ENCODE measurements around the gene DLG2.

The DLG2 gene

DNA sequence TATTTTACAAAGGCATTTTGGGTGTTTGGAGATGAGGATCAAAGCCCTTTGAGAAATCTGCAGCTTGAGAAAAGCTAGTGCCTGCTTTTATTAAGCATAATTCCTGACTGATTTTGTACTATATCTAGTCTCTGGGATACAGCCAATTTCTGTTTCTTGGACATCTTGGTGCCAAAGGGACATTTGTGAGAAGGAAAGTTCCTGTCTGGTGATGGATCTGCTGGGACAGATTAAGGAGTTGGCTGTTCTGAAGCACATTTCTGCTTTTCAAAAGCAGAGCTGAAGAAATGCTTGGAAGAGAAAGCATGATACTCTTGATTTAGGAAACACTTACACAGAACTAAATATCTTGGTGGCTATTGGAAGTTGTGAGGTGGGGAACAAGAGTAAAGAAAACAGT lies 2086.4 kb downstream of the DLG2 start:
- DNase-seq (ENCODE audit: low spot score in 2 of 2): no peak
- Mint-ChIP-seq H3K36me3 (no peaks in the 10 kb centered on the region), H3K4me3 (no peak overlapping the region), H3K4me1 (no peaks in the 10 kb centered on the region), H3K27me3 (peaks cover 9% of the 10 kb centered on the region), H3K9me3 (no peaks in the 10 kb centered on the region), H3K27ac (no peak overlapping the region)
- ATAC-seq (ENCODE audit: low read depth): no peak

GRCh38 chr11:83540112-83540675 lies 2086.9 kb downstream of the DLG2 start:
- Mint-ChIP-seq H3K9me3 (no peaks in the 10 kb centered on the region), H3K27me3 (peaks cover 9% of the 10 kb centered on the region), H3K27ac (no peak overlapping the region), H3K36me3 (no peaks in the 10 kb centered on the region), H3K4me3 (no peak overlapping the region), H3K4me1 (no peaks in the 10 kb centered on the region)
- DNase-seq (ENCODE audit: low spot score in 2 of 2) (no peak), ATAC-seq (ENCODE audit: low read depth) (no peak)

- H3K4me3 Mint-ChIP-seq: no peak overlapping the region
- ATAC-seq (ENCODE audit: low read depth): no peak
- H3K27me3 Mint-ChIP-seq: peaks cover 11% of the 10 kb centered on the region
- no peak overlapping the region for H3K27ac Mint-ChIP-seq
- H3K36me3 Mint-ChIP-seq: no peaks in the 10 kb centered on the region
- H3K9me3 Mint-ChIP-seq: no peaks in the 10 kb centered on the region
- DNase-seq (ENCODE audit: low spot score in 2 of 2): no peak
- no peaks in the 10 kb centered on the region for H3K4me1 Mint-ChIP-seq
Observed at GRCh38 chr11:83538286-83538685, 2088.9 kb downstream of the DLG2 start.

GRCh38 chr11:83537131-83537610 lies 2090.0 kb downstream of the DLG2 start:
- Mint-ChIP-seq H3K9me3 (no peaks in the 10 kb centered on the region), H3K36me3 (no peaks in the 10 kb centered on the region), H3K4me1 (no peaks in the 10 kb centered on the region), H3K4me3 (no peak overlapping the region), H3K27ac (no peak overlapping the region), H3K27me3 (peaks cover 11% of the 10 kb centered on the region)
- DNase-seq (ENCODE audit: low spot score in 2 of 2) (no peak), ATAC-seq (ENCODE audit: low read depth) (no peak)

DNA sequence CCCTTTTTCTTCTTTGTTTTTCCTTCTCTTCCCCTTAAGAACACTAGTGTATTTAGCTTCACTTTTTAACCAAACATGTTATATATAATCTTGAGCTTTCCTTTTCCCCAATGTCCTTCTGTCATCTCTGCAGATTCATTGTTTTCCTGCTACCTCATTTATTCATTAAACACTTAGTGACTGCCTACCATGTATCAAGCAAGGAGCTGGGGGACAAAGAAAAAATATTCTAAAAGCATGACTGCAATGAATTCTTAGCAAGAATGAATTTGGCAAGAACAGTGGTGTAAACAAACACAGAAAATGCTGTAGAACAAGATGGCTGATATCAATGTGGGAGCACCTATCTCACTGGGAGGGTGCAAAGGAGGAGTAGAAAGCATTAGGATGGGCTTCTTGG lies 2094.0 kb downstream of the DLG2 start:
- Mint-ChIP-seq H3K36me3 (no peaks in the 10 kb centered on the region), H3K27ac (no peak overlapping the region), H3K9me3 (peaks cover 1% of the 10 kb centered on the region), H3K4me3 (no peak overlapping the region), H3K4me1 (no peaks in the 10 kb centered on the region), H3K27me3 (peaks cover 8% of the 10 kb centered on the region)
- ATAC-seq (ENCODE audit: low read depth) (no peak), DNase-seq (ENCODE audit: low spot score in 2 of 2) (no peak)

DNA sequence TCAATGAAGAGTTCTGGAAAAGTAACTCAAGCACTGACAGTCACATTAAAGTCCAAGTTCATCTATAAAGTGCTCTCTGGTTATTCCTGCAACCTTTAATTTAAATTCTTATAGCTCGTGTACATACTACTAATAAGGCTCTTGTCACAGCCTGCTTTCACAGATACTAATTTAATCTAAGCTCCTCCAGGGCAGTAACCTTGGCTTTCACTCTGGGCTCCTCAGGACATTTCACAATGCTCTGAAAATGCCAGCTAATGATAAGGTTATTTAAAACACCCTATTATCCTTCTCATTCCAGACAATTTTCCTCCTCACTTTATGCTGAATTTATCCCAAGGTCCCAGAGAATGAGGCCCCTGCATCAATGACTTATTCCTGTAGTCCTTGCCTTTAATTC lies 2098.3 kb downstream of the DLG2 start:
- no peaks in the 10 kb centered on the region for H3K36me3 Mint-ChIP-seq
- no peaks in the 10 kb centered on the region for H3K4me1 Mint-ChIP-seq
- peaks cover 8% of the 10 kb centered on the region for H3K27me3 Mint-ChIP-seq
- H3K4me3 Mint-ChIP-seq: no peak overlapping the region
- no peak for ATAC-seq (ENCODE audit: low read depth)
- peaks cover 1% of the 10 kb centered on the region for H3K9me3 Mint-ChIP-seq
- DNase-seq (ENCODE audit: low spot score in 2 of 2): no peak
- no peak overlapping the region for H3K27ac Mint-ChIP-seq

DNA sequence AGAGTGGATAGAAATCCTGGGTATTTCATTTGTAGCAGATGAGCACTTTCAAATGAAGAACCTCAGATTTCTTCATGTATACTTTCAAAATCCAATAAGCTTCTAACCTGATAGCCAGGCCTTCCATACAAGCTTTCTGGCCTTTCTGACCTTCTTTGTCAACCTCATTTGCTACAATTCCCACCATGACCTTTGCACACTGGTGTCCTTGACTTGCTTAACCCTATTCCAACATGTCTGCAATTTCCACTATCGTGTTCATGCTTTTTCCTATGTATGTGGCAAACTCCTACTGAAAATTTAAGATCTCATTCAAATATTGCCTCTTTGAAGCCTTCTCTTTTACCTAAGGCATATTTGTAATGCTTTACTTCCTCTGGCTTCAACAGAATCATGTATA lies 2098.9 kb downstream of the DLG2 start:
- no peak for DNase-seq (ENCODE audit: low spot score in 2 of 2)
- Mint-ChIP-seq H3K4me3 (no peak overlapping the region), H3K27ac (no peak overlapping the region), H3K27me3 (peaks cover 6% of the 10 kb centered on the region), H3K36me3 (no peaks in the 10 kb centered on the region), H3K9me3 (peaks cover 1% of the 10 kb centered on the region), H3K4me1 (no peaks in the 10 kb centered on the region)
- ATAC-seq (ENCODE audit: low read depth): no peak

GRCh38 chr11:83523676-83524075 lies 2103.5 kb downstream of the DLG2 start:
- Mint-ChIP-seq H3K36me3 (no peaks in the 10 kb centered on the region), H3K4me3 (no peak overlapping the region), H3K4me1 (peaks cover 3% of the 10 kb centered on the region), H3K27me3 (peaks cover 10% of the 10 kb centered on the region), H3K27ac (no peak overlapping the region), H3K9me3 (no peaks in the 10 kb centered on the region)
- ATAC-seq (ENCODE audit: low read depth): no peak
- no peak for DNase-seq (ENCODE audit: low spot score in 2 of 2)

- Mint-ChIP-seq H3K4me1 (peaks cover 3% of the 10 kb centered on the region), H3K9me3 (no peaks in the 10 kb centered on the region), H3K27me3 (peaks cover 7% of the 10 kb centered on the region), H3K27ac (no peak overlapping the region), H3K4me3 (no peak overlapping the region), H3K36me3 (no peaks in the 10 kb centered on the region)
- no peak for ATAC-seq (ENCODE audit: low read depth)
- no peak for DNase-seq (ENCODE audit: low spot score in 2 of 2)
Observed at GRCh38 chr11:83522911-83523310, 2104.2 kb downstream of the DLG2 start.

- H3K27ac Mint-ChIP-seq: no peak overlapping the region
- no peak overlapping the region for H3K4me3 Mint-ChIP-seq
- H3K9me3 Mint-ChIP-seq: peaks cover 2% of the 10 kb centered on the region
- peaks cover 2% of the 10 kb centered on the region for H3K36me3 Mint-ChIP-seq
- no peak for DNase-seq (ENCODE audit: low spot score in 2 of 2)
- peaks cover 8% of the 10 kb centered on the region for H3K27me3 Mint-ChIP-seq
- ATAC-seq (ENCODE audit: low read depth): no peak
- peaks cover 3% of the 10 kb centered on the region for H3K4me1 Mint-ChIP-seq
Observed at GRCh38 chr11:83521647-83522596, 2105.2 kb downstream of the DLG2 start.

DNA sequence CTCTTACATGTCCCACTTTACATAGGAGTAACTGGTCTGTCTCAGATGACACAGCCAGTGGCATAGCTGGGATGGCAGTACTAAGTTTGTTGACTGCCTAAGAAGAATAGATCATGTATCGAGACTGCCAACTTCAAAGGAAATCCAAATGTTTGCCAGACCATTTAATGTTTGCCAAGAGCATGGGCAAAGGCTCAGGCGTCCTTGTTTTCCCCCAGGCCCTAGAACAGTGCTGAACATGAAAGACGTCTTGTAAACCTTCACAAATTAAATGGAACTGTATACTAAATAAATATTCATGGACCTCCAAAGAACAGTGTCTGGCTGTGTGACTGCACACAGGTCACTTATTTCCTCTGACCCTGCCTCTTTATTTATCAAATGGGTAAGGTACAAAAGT lies 2106.3 kb downstream of the DLG2 start:
- Mint-ChIP-seq H3K27me3 (peaks cover 8% of the 10 kb centered on the region), H3K4me3 (no peak overlapping the region), H3K27ac (no peak overlapping the region), H3K9me3 (peaks cover 2% of the 10 kb centered on the region), H3K4me1 (peaks cover 3% of the 10 kb centered on the region), H3K36me3 (peaks cover 2% of the 10 kb centered on the region)
- DNase-seq (ENCODE audit: low spot score in 2 of 2) (no peak), ATAC-seq (ENCODE audit: low read depth) (no peak)

DNA sequence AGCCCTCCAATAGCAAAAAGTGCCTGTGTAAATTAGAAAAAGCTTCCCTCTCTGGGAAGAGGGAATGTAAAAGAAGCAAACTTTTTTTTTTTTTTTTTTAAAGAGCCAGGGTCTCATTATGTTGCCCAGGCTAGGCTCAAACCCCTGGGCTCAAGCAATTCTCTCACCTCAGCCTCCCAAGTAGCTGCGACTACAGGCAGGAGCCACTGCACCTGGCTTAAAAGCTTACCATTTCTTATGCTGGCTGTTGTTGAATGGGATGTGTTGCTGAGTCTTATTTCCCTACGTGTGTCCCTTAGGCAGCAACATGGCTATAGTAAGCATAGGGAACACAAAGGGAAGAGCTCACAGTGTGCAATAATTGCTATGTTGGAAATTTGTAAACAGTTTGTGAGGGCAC lies 2115.5 kb downstream of the DLG2 start:
- Mint-ChIP-seq H3K4me3 (no peak overlapping the region), H3K36me3 (no peaks in the 10 kb centered on the region), H3K27ac (no peak overlapping the region), H3K4me1 (no peaks in the 10 kb centered on the region), H3K9me3 (no peaks in the 10 kb centered on the region), H3K27me3 (peaks cover 4% of the 10 kb centered on the region)
- ATAC-seq (ENCODE audit: low read depth): no peak
- DNase-seq (ENCODE audit: low spot score in 2 of 2): no peak

- H3K36me3 Mint-ChIP-seq: no peaks in the 10 kb centered on the region
- no peak for DNase-seq (ENCODE audit: low spot score in 2 of 2)
- ATAC-seq (ENCODE audit: low read depth): no peak
- no peak overlapping the region for H3K4me3 Mint-ChIP-seq
- H3K27me3 Mint-ChIP-seq: peaks cover 4% of the 10 kb centered on the region
- no peaks in the 10 kb centered on the region for H3K9me3 Mint-ChIP-seq
- no peaks in the 10 kb centered on the region for H3K4me1 Mint-ChIP-seq
- H3K27ac Mint-ChIP-seq: no peak overlapping the region
Observed at GRCh38 chr11:83510530-83511460, 2116.3 kb downstream of the DLG2 start.

DNA sequence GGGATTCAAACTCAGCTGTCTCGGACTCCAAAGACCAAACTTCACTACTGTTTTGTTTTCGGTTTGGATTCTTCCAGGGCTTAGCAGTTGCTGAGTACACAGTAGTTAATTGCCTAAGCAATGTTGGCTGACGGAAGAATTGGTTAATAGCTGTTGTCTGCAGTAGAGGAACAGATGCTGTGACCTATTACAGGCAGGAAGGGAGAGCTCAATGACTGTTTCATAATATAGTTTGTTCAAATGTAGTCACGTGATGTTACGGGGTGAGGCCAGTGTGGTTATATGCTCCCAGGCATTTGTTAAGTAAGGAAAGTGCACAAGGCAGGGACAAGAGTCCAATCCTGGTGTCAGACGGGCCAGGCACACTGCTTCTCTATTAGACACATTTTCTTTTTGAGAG lies 2118.3 kb downstream of the DLG2 start:
- ATAC-seq (ENCODE audit: low read depth) (no peak), DNase-seq (ENCODE audit: low spot score in 2 of 2) (no peak)
- Mint-ChIP-seq H3K36me3 (no peaks in the 10 kb centered on the region), H3K27me3 (peaks cover 4% of the 10 kb centered on the region), H3K4me3 (no peak overlapping the region), H3K27ac (no peak overlapping the region), H3K4me1 (no peaks in the 10 kb centered on the region), H3K9me3 (no peaks in the 10 kb centered on the region)

All from memory B cell (primary cell).